ENCODE data around the gene FSIP1. TPM values are rescaled to one million over a fixed set of nuclear protein-coding genes. Genes with fewer than 3 reads are reported as not detected.

FSIP1 gene
- total RNA-seq, 1 experiment from 2014 or later = 1.3 TPM

- no peaks in the 10 kb centered on the region for H3K36me3 Mint-ChIP-seq (ENCODE audit: insufficient read depth, unreplicated experiment)
- no peaks in the 10 kb centered on the region for H3K27me3 Mint-ChIP-seq (ENCODE audit: insufficient read depth, unreplicated experiment)
- Histone ChIP-seq H3K4me1 (no peaks in the 10 kb centered on the region), H3K4me3 (ENCODE audit: low read depth, low read length) (no peak overlapping the region), H3K27me3 (replicated peaks; ENCODE audit: control insufficient read depth, insufficient read depth, low read length) (no peaks in the 10 kb centered on the region), H3K36me3 (ENCODE audit: control insufficient read depth, insufficient read depth, low read length) (no peaks in the 10 kb centered on the region), H3K9me3 (no peaks in the 10 kb centered on the region)
- no peaks in the 10 kb centered on the region for H3K9me3 Mint-ChIP-seq (ENCODE audit: unreplicated experiment)
- no peak overlapping the region for H3K27ac Mint-ChIP-seq (ENCODE audit: unreplicated experiment)
- POLR2A ChIA-PET = no interaction called here
- CTCF ChIA-PET = no interaction called here
- no TSS peak for BruUV-seq (replicated peaks)
- intact Hi-C loops (cut with micrococcal nuclease; ENCODE audit: unreplicated experiment) = no loop called here
- H3K4me1 Mint-ChIP-seq (ENCODE audit: low read depth, unreplicated experiment) = no peaks in the 10 kb centered on the region
- no peak overlapping the region for H3K4me3 Mint-ChIP-seq (ENCODE audit: unreplicated experiment)
- no peak for DNase-seq
- TF ChIP-seq, protein P1, sequence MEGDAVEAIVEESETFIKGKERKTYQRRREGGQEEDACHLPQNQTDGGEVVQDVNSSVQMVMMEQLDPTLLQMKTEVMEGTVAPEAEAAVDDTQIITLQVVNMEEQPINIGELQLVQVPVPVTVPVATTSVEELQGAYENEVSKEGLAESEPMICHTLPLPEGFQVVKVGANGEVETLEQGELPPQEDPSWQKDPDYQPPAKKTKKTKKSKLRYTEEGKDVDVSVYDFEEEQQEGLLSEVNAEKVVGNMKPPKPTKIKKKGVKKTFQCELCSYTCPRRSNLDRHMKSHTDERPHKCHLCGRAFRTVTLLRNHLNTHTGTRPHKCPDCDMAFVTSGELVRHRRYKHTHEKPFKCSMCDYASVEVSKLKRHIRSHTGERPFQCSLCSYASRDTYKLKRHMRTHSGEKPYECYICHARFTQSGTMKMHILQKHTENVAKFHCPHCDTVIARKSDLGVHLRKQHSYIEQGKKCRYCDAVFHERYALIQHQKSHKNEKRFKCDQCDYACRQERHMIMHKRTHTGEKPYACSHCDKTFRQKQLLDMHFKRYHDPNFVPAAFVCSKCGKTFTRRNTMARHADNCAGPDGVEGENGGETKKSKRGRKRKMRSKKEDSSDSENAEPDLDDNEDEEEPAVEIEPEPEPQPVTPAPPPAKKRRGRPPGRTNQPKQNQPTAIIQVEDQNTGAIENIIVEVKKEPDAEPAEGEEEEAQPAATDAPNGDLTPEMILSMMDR (IDR thresholded peaks at IDR 0.05; ENCODE audit: insufficient read depth in 1 of 2, low read depth in 1 of 2, low read length in 1 of 2, severe bottlenecking in 1 of 2, unreplicated experiment in 1 of 2) = no peak
Observed at GRCh38 chr15:39795486-39795885, 12.8 kb upstream of the FSIP1 start.

DNA sequence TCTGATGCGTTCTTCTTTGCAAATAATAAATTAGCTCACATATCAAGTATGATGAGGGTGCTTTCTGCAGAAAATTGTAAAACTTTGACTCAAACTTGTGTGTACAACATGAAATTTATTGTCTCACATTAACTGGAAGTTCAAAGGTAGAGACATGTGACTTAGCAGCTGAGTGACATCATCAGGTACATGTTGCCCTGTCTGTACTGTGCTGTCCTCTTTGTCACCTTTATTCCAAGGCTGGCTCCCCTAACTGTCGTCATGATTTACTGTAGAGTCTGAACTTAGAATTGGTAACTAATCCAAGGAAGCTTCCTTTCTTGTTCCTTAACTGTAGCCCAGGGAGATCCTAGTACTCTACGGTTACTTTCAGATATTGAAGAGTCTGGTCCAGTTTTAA, 12.3 kb upstream of the FSIP1 start:
- ChIA-PET CTCF (no interaction called here), POLR2A (no interaction called here)
- no peaks in the 10 kb centered on the region for H3K36me3 Mint-ChIP-seq (ENCODE audit: insufficient read depth, unreplicated experiment)
- no peaks in the 10 kb centered on the region for H3K9me3 Mint-ChIP-seq (ENCODE audit: unreplicated experiment)
- no peaks in the 10 kb centered on the region for H3K4me1 Mint-ChIP-seq (ENCODE audit: low read depth, unreplicated experiment)
- TF ChIP-seq, protein P1 (IDR thresholded peaks at IDR 0.05; ENCODE audit: insufficient read depth in 1 of 2, low read depth in 1 of 2, low read length in 1 of 2, severe bottlenecking in 1 of 2, unreplicated experiment in 1 of 2) = no peak
- H3K4me1 ChIP-seq = no peaks in the 10 kb centered on the region
- BruUV-seq (replicated peaks) = no TSS peak
- no peaks in the 10 kb centered on the region for H3K36me3 ChIP-seq (ENCODE audit: control insufficient read depth, insufficient read depth, low read length)
- no peak for DNase-seq
- H3K27me3 ChIP-seq (replicated peaks; ENCODE audit: control insufficient read depth, insufficient read depth, low read length) = no peaks in the 10 kb centered on the region
- intact Hi-C loops (cut with micrococcal nuclease; ENCODE audit: unreplicated experiment) = no loop called here
- H3K4me3 ChIP-seq (ENCODE audit: low read depth, low read length) = no peak overlapping the region
- H3K9me3 ChIP-seq = no peaks in the 10 kb centered on the region
- H3K27ac Mint-ChIP-seq (ENCODE audit: unreplicated experiment) = no peak overlapping the region
- no peaks in the 10 kb centered on the region for H3K27me3 Mint-ChIP-seq (ENCODE audit: insufficient read depth, unreplicated experiment)
- no peak overlapping the region for H3K4me3 Mint-ChIP-seq (ENCODE audit: unreplicated experiment)

DNA sequence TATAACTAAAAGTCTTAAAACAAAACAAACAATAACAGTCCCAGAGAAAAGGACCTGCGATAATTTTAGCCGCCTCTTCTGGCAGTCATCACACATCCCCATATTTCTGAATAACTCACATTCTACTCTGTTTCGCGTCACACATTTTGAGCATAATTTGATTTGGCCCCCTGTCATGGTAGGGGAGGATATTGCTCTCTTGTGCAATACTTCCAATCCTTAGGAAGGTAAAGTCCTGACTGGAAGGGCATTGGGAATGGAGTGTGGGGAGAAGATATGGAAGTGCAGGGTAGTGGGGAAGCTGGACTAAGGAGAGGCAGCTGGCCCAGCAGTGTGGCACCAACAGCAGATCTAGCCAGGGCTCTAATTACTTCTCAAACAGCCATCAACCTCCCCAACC, 11.3 kb upstream of the FSIP1 start:
- no peaks in the 10 kb centered on the region for H3K27me3 Mint-ChIP-seq (ENCODE audit: insufficient read depth, unreplicated experiment)
- CTCF ChIA-PET = no interaction called here
- BruUV-seq (replicated peaks) = no TSS peak

More for the DNA sequence above, 11.3 kb upstream of the FSIP1 start:
- Mint-ChIP-seq H3K27ac (ENCODE audit: unreplicated experiment) (no peak overlapping the region), H3K9me3 (ENCODE audit: unreplicated experiment) (no peaks in the 10 kb centered on the region), H3K36me3 (ENCODE audit: insufficient read depth, unreplicated experiment) (no peaks in the 10 kb centered on the region), H3K4me3 (ENCODE audit: unreplicated experiment) (no peak overlapping the region), H3K4me1 (ENCODE audit: low read depth, unreplicated experiment) (no peaks in the 10 kb centered on the region)
- H3K27me3 ChIP-seq (replicated peaks; ENCODE audit: control insufficient read depth, insufficient read depth, low read length) = no peaks in the 10 kb centered on the region
- no peak for DNase-seq
- H3K9me3 ChIP-seq = no peaks in the 10 kb centered on the region
- H3K4me3 ChIP-seq (ENCODE audit: low read depth, low read length) = no peak overlapping the region
- TF ChIP-seq, protein P1 (IDR thresholded peaks at IDR 0.05; ENCODE audit: insufficient read depth in 1 of 2, low read depth in 1 of 2, low read length in 1 of 2, severe bottlenecking in 1 of 2, unreplicated experiment in 1 of 2) = no peak
- intact Hi-C loops (cut with micrococcal nuclease; ENCODE audit: unreplicated experiment) = no loop called here
- H3K36me3 ChIP-seq (ENCODE audit: control insufficient read depth, insufficient read depth, low read length) = no peaks in the 10 kb centered on the region
- POLR2A ChIA-PET = no interaction called here
- no peaks in the 10 kb centered on the region for H3K4me1 ChIP-seq

All from Caco-2 (cell line).